GM18873 (cell line): Measurements from ENCODE around the gene CREB3L1.

Experiments
- ATAC-seq: cut with Tn5 transposase; IDR thresholded peaks from one replicate; pipeline ENCODE4 v1.9.1; 2021; ENCODE audit warnings: mild to moderate bottlenecking, moderate library complexity, moderate number of reproducible peaks; ENCODE audit not compliant: unreplicated experiment, low FRiP score

The CREB3L1 gene

GRCh38 chr11:46315783-46316563 is 38.5 kb downstream of the CREB3L1 start:
- no peak for ATAC-seq

- no peak for ATAC-seq
These were observed 41.6 kb downstream of the CREB3L1 start for GRCh38 chr11:46319074-46319453.

- no peak for ATAC-seq
These were observed 44.3 kb downstream of the CREB3L1 start for GRCh38 chr11:46321757-46322156.

- no peak for ATAC-seq
These were observed 45.3 kb downstream of the CREB3L1 start for GRCh38 chr11:46322759-46323158.

- no peak for ATAC-seq
These were observed 49.5 kb downstream of the CREB3L1 start for GRCh38 chr11:46326813-46327416.

- ATAC-seq: no peak
These were observed 50.4 kb downstream of the CREB3L1 start for GRCh38 chr11:46327829-46328228.

- no peak for ATAC-seq
These were observed 52.7 kb downstream of the CREB3L1 start for GRCh38 chr11:46330154-46330553.

GRCh38 chr11:46330563-46331281 is 53.3 kb downstream of the CREB3L1 start:
- ATAC-seq: no peak

GRCh38 chr11:46331282-46331984 is 54.0 kb downstream of the CREB3L1 start:
- no peak for ATAC-seq

GRCh38 chr11:46332093-46332567 is 54.7 kb downstream of the CREB3L1 start:
- no peak for ATAC-seq

- ATAC-seq: no peak
These were observed 55.3 kb downstream of the CREB3L1 start for GRCh38 chr11:46332568-46333393.

- no peak for ATAC-seq
These were observed 56.0 kb downstream of the CREB3L1 start for GRCh38 chr11:46333394-46333947.

GRCh38 chr11:46334211-46334610 is 56.7 kb downstream of the CREB3L1 start:
- no peak for ATAC-seq

GRCh38 chr11:46335271-46335670 is 57.8 kb downstream of the CREB3L1 start:
- no peak for ATAC-seq

GRCh38 chr11:46335890-46336562 is 58.6 kb downstream of the CREB3L1 start:
- ATAC-seq: no peak

- no peak for ATAC-seq
These were observed 59.2 kb downstream of the CREB3L1 start for GRCh38 chr11:46336563-46337180.

GRCh38 chr11:46337626-46338345 is 60.3 kb downstream of the CREB3L1 start:
- ATAC-seq: no peak

- ATAC-seq: no peak
These were observed 61.1 kb downstream of the CREB3L1 start for GRCh38 chr11:46338636-46338987.
